Stomach (tissue), 4 donors: Measurements from ENCODE around the gene RSPRY1.

Source experiments
- CTCF ChIP-seq, 7 experiments: fragments of 450-650 bp in 4 of 7; fragments of 200-600 bp in 3 of 7; sonication (generic) in 3 of 7; IDR thresholded peaks; one replicate each; pipeline ENCODE4 v1.5.1; 2016 to 2019; ENCODE audit warnings: antibody characterized with exemption in 7 of 7, control low read depth in 2 of 7, mild to moderate bottlenecking in 1 of 7
- POLR2A ChIP-seq, 4 donors: fragments of 450-650 bp; IDR thresholded peaks; one replicate each; pipeline ENCODE4 v1.6.1; 2016; ENCODE audit warnings: antibody characterized with exemption in 4 of 4, control low read depth in 2 of 4, mild to moderate bottlenecking in 1 of 4, moderate library complexity in 1 of 4
- POLR2AphosphoS5 ChIP-seq, 3 donors: sonication (generic); formaldehyde crosslinking; IDR thresholded peaks; one replicate each; pipeline ENCODE4 v1.6.1; 2016; ENCODE audit warnings: antibody characterized with exemption in 3 of 3

GRCh38 chr16:57261806-57262205 lies 75.7 kb downstream of the RSPRY1 start:
- no peak for TF ChIP-seq CTCF (IDR thresholded peaks at IDR 0.05)
- no peak for TF ChIP-seq POLR2A (IDR thresholded peaks at IDR 0.05)
- TF ChIP-seq POLR2AphosphoS5 (IDR thresholded peaks at IDR 0.05): no peak
